EH (cell line): ENCODE measurements around the gene SCAF4.

ENCODE experiments used
- DNase-seq: peaks from one replicate; pipeline ENCODE4 v3.0.0-alpha.2; 2015; ENCODE audit warnings: low read depth

Gene SCAF4

GRCh38 chr21:31741116-31741515 lies 9.2 kb upstream of the SCAF4 start:
- DNase-seq: no peak

GRCh38 chr21:31737586-31738397 lies 5.9 kb upstream of the SCAF4 start:
- peak; percentile 19 for DNase-seq

GRCh38 chr21:31735511-31735992 lies 3.6 kb upstream of the SCAF4 start:
- DNase-seq: no peak

- peak; percentile 29 for DNase-seq
These were observed 1.7 kb upstream of the SCAF4 start for GRCh38 chr21:31733551-31734149.

GRCh38 chr21:31732597-31733550 lies 956 bp upstream of the SCAF4 start:
- DNase-seq: peak; percentile 50

- peak; percentile 54 for DNase-seq
These were observed 662 bp downstream of the SCAF4 start for GRCh38 chr21:31731056-31731856.

- DNase-seq: no peak
These were observed 1.2 kb downstream of the SCAF4 start for GRCh38 chr21:31730712-31731055.

GRCh38 chr21:31729622-31730343 lies 2.1 kb downstream of the SCAF4 start:
- no peak for DNase-seq

- no peak for DNase-seq
These were observed 3.0 kb downstream of the SCAF4 start for GRCh38 chr21:31728952-31729351.

GRCh38 chr21:31728191-31728590 lies 3.7 kb downstream of the SCAF4 start:
- no peak for DNase-seq

GRCh38 chr21:31727181-31727580 lies 4.7 kb downstream of the SCAF4 start:
- DNase-seq: peak; percentile 21

- DNase-seq: no peak
These were observed 5.5 kb downstream of the SCAF4 start for GRCh38 chr21:31726407-31726806.

- DNase-seq: no peak
These were observed 6.6 kb downstream of the SCAF4 start for GRCh38 chr21:31725202-31725839.

- no peak for DNase-seq
These were observed 7.4 kb downstream of the SCAF4 start for GRCh38 chr21:31724552-31724951.

GRCh38 chr21:31721381-31721780 lies 10.5 kb downstream of the SCAF4 start:
- no peak for DNase-seq

- DNase-seq: no peak
These were observed 11.2 kb downstream of the SCAF4 start for GRCh38 chr21:31720739-31721138.

GRCh38 chr21:31720330-31720729 lies 11.6 kb downstream of the SCAF4 start:
- no peak for DNase-seq

GRCh38 chr21:31716106-31716505 lies 15.8 kb downstream of the SCAF4 start:
- DNase-seq: no peak

- peak; percentile 14 for DNase-seq
These were observed 17.1 kb downstream of the SCAF4 start for GRCh38 chr21:31714741-31715365.
